Measurements from ENCODE around the gene SETD3.

DNA sequence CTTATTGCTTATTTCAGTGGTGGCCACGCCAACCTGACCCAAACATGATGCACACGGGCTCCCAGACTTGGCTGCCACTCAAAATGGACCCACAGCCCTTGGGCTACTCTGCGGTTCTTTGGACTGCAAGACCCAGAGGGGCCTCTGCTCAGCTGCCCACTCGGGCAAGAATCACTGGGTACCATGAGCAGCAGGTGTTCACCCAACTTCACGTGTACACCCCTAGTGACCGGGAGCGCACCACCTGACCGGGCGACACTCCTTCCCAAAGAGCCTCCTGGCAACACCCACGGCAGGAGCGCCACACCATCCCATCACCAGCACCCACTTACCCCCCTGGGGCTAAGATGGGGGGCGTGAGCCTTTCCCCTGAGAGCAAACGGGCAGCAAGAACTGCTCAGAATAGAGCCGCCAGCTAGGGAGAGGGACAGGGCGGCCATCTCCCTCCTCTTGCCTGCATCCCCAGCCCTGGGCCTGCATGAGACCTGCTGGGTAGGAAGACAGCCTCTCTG is 32.6 kb upstream of the SETD3 start:
- no peak for TF ChIP-seq YY1 (IDR thresholded peaks at IDR 0.05; ENCODE audit: insufficient read depth, insufficient read length)
- no peak for TF ChIP-seq SUZ12 (IDR thresholded peaks at IDR 0.05; ENCODE audit: extremely low read depth, insufficient read depth, insufficient read length)
- no peak for TF ChIP-seq ZNF274 (IDR thresholded peaks at IDR 0.05; ENCODE audit: low read depth, low read length)

Data from NT2/D1 (cell line).